ENCODE measurements around the gene SLC25A46.
"Not testable (repeated sequence)": the region's sequence is repeated elsewhere in the genome, so short reads cannot be mapped to it uniquely, and the experiment has no call there.

The SLC25A46 gene

DNA sequence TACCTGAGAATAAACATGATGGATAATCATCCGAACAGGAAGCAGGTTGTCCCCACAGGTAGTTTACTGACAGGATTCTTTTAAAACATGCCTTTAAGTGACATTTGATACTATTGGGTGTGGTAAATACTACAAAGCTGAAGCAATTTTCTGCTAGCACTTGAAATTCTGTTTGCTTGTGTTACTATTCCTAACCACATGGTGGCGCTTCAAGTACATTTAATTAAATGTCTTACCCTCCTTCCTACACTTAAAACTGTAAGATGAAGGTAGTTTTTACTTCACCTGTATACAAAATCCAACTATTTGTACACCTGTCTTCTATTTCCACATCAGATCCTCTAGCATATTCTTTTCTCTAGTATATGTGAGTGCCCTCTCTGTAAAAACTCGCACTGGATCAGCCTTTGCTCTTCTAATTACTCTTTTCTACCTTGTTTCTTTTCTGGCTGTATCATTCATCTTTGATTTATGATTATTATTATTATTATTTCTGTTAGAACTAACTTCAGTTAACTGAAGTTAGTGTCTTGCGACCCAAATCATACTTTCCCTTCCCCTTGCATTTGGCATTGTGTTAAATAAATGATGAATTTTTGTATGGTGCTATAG, 18.4 kb downstream of the SLC25A46 start:
- no peak for DNase-seq

DNA sequence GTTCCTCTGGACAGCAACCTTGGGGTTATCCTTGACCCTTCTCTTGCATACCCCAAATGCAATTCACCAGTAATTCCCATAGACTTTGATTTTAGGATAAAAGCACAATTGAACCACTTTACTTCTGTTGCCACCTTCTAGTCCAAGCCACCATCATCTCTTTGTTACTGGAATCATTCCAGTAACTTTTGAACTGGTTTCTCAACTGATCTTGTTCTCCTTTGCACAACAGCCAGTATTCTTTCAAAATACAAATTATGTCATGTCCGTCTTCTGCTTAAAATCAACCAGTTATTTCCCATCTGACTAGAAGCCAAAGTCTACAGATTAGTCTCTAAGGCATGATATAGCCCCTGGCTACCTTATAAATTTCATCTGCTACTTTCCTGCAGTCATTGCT, 21.4 kb downstream of the SLC25A46 start:
- DNase-seq: no peak

DNA sequence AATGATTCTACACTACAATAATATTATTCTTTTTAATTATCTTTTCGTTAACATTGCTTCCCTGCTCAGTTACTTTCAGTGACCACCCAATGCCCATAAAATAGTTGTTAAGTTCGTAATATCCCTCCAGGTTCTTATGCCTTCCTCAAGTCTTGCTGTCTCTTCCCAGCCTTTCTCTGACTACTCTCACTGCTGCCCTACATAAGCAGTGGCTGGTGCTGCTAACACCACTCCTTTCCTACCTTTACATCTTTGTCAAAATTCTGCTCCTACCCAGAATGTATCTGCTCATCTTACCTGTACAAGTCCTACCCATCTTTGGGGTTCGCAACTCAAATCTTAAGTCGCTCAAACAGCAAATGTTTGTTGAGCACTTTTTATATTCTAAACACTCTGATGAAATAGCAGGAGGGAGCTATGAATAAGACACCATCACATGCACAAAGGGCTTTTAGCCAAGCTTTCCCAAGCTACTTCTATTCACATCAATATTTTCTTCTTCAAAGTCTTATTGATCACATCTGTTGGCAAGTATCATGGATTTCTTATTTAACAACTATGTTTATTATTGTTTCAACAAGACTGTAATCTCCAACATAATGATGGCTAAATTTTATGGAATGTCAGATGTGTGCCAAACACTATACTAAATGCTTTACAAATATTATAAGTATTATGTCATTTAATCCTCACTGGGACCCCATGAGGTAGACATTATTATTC, 29.5 kb downstream of the SLC25A46 start:
- DNase-seq: no peak

DNA sequence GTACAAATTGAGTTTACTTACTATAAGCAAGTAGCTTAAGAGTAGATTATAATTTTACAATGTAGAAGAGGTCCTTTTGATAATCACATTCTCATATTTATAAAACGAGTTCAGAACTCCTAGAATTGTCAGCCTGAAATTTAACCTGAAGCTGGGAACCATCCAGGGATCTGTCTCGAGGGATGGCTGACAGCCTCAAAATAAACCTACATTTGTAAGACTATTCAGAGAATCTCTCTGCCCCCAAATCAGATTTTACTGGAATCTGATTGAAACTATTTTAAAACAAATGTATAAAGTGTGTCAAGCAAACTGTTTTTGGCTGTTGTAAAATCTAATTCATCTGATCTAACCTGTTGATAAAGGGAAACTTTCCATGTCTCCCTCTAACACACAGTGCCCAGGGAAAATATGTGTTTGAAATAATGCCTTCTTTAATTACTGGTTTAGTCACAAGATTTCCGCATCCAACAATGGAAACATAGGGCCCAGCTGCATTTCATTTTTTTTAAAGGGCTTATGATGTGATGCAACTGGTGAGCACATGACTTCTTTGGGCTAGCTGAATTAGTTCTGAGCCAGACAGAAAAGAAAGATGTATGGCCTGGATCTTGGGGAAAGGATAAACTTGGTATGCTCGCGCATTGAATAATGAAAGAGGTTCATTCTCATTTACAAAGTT, 30.3 kb downstream of the SLC25A46 start:
- no peak for DNase-seq

DNA sequence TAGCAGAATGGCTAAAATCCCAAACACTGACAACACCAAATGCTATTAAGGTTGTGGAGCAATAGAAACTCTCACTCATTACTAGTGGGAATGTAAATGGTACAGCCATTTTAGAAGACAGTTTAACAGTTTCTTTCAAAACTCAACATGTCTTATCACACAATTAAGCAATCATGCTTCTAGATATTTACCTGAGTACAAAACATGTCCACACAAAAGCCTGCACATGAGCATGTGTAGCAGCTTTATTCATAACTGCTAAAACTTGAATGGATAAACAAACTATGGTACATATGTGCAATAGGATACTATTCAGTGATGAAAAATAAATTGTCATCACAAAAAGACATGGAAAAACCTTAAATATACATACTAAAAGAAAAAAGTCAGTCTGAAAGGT, 31.5 kb downstream of the SLC25A46 start:
- no peak for DNase-seq

DNA sequence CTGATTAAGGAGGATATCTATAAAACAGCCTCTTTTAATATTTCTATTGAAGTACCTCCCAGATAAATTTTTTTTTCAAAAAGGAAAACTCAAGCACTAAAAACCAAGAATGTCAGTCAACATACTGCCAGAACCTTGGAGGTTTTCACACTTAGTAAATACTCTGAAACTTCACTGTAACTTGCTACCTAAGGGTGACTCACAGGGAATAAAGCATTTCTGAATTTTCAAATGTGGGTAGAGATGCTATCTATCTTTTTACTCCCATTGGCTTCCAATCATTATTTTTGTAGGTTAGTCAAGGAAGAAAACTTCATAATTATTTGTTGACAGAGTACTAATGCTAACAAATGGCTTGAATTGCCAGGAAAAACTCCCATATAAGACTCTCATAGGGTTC, 46.1 kb downstream of the SLC25A46 start:
- no peak for DNase-seq

DNA sequence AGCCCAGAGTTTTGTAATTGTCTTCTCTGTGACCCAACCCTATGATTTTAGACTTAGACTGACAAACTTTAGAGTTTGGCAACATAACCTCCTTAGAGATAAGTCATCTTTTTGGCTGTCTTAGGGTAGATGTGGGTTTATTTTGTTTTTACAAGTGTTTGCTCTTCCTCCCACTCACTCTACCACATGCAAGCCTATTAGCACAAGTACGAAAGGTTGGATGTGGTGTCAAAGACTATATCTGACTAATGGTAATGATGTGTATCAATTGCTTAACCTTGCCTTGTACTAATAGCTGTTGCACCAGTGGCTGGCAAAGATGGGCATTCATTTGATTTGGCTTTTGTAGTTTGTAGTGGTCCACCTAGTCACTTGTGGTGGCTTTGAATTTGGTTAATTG, 46.5 kb downstream of the SLC25A46 start:
- DNase-seq: no peak

DNA sequence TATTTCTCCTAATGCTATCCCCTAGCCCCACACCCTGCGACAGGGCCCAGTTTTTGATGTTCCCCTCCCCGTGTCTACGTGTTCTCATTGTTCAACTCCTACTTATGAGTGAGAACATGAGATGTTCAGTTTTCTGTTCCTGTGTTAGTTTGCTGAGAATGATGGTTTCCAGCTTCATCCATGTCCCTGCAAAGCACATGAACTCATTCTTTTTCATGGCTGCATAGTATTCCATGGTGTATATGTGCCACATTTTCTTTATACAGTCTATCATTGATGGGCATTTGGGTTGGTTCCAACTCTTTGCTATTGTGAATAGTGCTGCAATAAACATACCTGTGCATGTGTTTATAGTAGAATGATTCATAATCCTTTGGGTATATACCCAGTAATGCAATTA, 49.2 kb downstream of the SLC25A46 start:
- DNase-seq: not testable (repeated sequence)

DNA sequence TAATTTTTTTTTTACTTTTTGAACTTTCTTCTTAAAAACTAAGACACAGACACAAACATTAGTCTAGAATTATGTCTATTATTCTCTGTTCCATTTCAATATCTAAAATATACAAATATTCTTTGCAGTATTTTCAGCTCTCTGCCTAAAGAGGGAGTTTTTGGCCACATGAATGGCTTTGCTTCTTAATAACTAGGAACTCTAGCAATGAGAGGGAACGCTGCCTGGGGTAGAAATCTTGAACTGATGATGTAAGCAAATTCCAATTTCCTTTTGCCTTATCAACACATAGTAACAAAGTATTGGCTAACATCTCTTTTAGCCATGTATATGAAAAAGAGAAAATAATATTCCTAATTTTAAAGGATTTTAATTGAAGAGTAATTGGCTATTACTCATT, 51.9 kb downstream of the SLC25A46 start:
- no peak for DNase-seq

DNA sequence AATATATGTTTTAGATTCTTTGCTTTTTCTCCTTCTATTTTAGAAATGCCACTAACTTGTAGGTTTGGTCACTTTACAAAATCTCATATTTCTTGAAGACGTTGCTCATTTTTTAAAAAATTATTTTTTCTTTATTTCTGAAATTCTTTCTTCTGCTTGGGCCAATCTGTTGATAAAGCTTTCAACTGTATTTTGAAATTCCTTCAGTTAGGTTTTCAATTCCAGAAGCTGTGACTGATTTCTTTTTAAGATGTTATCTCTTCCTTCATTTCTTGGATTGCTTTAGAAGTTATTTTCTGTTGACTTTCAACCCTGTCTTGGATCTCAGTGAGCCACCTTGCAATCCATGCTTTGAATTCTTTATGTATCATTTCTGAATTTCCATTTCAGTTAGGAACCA, 64.2 kb downstream of the SLC25A46 start:
- DNase-seq: no peak

DNA sequence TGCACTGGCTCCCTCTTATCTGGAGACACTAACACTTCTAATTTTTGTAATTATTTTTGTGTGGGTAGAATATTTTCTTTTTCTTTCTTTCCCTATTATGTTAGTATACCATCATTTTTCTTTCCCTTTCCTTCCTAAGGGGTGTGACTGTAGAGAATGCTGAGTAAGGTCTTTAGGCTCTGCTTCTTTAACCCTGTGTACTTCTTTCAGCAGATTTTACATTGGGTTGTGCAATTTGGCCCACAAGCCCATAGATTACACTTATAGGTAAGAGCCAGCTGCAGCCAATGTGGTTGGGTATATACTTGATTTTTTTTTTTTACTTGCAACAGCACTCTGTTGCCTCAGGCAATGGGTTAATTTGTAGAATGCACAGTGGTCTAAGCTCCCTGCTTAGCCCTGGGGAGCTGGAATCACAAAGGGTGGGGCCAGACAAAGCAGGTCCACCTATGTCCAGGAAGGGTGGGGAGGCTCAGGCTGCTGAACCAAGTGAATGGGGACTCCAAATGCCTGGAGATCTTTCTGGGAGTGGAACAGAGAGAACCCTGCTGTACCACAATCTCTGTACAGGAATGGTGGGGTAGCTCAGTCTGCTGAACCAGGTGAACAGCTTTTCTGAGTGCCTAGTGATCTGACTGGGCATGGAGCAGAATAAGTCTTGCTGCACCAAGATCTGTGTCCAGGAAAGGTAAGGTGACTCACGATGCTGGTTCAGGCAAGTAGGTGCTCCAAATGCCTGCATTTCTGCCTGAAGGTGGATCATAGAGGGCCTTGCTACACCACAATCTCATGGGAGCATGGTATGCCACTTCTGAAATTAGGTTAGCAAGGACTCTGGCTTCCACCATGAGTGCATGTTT, 64.9 kb downstream of the SLC25A46 start:
- no peak for DNase-seq

DNA sequence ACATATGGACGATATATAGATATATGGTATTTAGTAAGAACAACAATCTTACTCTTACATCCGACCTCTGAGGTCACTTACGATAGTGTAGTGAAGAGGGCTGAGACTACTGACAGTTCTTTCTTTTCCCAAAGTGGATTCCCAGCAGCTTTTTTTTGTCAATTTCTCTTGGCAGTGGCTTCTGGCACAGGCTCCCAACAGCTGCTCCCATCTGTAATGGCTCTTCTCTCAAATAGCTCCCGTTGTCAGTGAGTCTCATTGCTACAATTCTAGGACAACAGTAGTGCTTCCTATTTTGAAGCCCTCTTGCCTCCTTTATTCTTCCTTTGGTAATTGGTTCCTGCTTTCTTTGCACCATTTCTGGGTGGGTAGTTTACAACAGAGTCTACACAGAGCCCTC, 68.4 kb downstream of the SLC25A46 start:
- no peak for DNase-seq

DNA sequence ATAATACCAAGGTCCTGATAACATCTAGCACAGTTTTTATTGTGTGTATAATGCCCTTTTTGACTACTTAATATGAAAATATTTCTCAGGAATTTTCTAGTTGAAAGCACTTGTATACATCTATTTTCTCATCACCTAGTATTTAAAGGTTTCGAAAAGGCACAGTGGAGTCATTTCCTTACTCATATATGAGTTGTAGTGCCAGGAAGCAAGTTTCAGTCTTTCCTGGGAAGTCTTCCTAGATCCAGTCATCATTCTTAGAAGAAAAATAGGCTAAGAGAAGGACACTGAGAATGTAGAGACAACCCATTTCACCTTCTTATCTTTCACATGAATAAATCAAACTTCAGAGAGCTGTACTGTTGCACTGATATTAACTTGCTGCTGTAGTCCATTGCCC, 70.2 kb downstream of the SLC25A46 start:
- no peak for DNase-seq
